ENCODE results near the gene SMPDL3A. TPM values are rescaled to one million over a fixed set of nuclear protein-coding genes. Genes with fewer than 3 reads are reported as not detected.

SMPDL3A gene
- total and polyA plus RNA-seq, 2 of the 13 experiments (the other 11 are each of a cell fraction or from before 2014, with no cell fraction given), result 7.8 to 17.3 TPM

GRCh38 chr6:122790423-122791309, 1.6 kb downstream of the SMPDL3A start (continued):
- TF ChIP-seq DMTF1 (CRISPR knock-in tag; IDR thresholded peaks at IDR 0.05), result no peak
- TF ChIP-seq ZNF552 (CRISPR knock-in tag; IDR thresholded peaks at IDR 0.05; ENCODE audit: borderline replicate concordance), result no peak
- TF ChIP-seq ZNF512 (CRISPR knock-in tag; IDR thresholded peaks at IDR 0.05), result no peak
- TF ChIP-seq ZBTB10 (CRISPR knock-in tag; IDR thresholded peaks at IDR 0.05; ENCODE audit: borderline replicate concordance), result no peak
- no peak for TF ChIP-seq BCLAF1 (IDR thresholded peaks at IDR 0.05)
- TF ChIP-seq ZNF20 (CRISPR knock-in tag; IDR thresholded peaks at IDR 0.05), result no peak
- TF ChIP-seq RBFOX2 (IDR thresholded peaks at IDR 0.05; ENCODE audit: low read depth, low read length), result no peak
- TF ChIP-seq MTF2 (CRISPR knock-in tag; IDR thresholded peaks at IDR 0.05; ENCODE audit: borderline replicate concordance), result no peak
- TF ChIP-seq ZNF503 (CRISPR knock-in tag; IDR thresholded peaks at IDR 0.05), result no peak
- no peak for TF ChIP-seq MLXIP (CRISPR knock-in tag; IDR thresholded peaks at IDR 0.05; ENCODE audit: borderline replicate concordance)
- no peak for TF ChIP-seq ZNF160 (CRISPR knock-in tag; IDR thresholded peaks at IDR 0.05)
- TF ChIP-seq ZSCAN12 (CRISPR knock-in tag; IDR thresholded peaks at IDR 0.05), result no peak
